Fibroblast of pulmonary artery (primary cell): ENCODE data around the gene ZDHHC18.

Experiments
- DNase-seq: peaks from one replicate; pipeline ENCODE4 v3.0.0-alpha.2; 2010; ENCODE audit warnings: low read depth
- H3K4me3 ChIP-seq: replicated peaks from 2 replicates; pipeline ENCODE4 v1.5.1; 2011; ENCODE audit warnings: low read depth, mild to moderate bottlenecking, control low read depth, low read length, moderate library complexity
- TF ChIP-seq, protein P1 (sequence below): IDR thresholded peaks from 2 replicates; pipeline ENCODE4 v1.5.1; 2011; ENCODE audit warnings: mild to moderate bottlenecking, control low read depth, low read length, inconsistent platforms; ENCODE audit errors: missing control alignments

Gene ZDHHC18

DNA sequence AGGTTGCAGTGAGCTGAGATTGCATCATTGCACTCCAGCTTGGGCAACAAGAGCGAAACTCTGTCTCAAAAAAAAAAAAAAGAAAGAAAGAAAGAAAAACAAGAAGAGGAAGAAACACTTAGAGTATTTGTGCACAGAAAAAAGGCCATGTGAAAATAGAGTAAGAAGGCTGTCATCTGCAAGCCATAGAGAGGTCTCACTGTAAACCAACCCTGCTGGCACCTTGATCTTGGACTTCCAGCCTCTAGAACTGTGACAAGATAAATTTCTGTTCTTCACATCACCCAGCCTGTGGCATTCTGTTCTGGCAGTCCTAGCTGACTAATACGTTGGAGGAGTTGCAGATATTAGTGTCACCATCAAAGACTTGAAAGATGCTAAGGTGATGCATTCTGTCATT is 12.1 kb upstream of the ZDHHC18 start:
- TF ChIP-seq, protein P1, sequence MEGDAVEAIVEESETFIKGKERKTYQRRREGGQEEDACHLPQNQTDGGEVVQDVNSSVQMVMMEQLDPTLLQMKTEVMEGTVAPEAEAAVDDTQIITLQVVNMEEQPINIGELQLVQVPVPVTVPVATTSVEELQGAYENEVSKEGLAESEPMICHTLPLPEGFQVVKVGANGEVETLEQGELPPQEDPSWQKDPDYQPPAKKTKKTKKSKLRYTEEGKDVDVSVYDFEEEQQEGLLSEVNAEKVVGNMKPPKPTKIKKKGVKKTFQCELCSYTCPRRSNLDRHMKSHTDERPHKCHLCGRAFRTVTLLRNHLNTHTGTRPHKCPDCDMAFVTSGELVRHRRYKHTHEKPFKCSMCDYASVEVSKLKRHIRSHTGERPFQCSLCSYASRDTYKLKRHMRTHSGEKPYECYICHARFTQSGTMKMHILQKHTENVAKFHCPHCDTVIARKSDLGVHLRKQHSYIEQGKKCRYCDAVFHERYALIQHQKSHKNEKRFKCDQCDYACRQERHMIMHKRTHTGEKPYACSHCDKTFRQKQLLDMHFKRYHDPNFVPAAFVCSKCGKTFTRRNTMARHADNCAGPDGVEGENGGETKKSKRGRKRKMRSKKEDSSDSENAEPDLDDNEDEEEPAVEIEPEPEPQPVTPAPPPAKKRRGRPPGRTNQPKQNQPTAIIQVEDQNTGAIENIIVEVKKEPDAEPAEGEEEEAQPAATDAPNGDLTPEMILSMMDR = no peak
- no peak for DNase-seq
- no peak overlapping the region for H3K4me3 ChIP-seq

DNA sequence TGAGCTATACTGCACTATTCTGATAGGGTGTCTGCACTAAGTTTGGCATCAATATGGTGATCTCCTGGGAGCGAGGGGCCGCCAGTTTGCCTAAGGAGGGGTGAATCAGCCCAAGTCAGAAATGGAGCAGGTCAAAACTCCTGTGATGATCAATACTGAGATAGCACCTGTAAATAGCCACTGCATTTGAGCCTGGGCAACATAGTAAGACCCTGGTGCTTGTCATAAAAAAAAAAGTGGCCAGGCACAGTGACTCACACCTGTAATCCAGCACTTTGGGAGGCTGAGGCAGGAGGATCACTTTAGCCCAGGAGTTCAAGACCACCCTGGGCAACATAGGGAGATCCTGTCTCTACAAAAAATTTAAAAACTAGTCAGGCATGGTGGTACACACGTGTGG is 11.6 kb upstream of the ZDHHC18 start:
- TF ChIP-seq, protein P1 = no peak
- no peak for DNase-seq
- H3K4me3 ChIP-seq = no peak overlapping the region

DNA sequence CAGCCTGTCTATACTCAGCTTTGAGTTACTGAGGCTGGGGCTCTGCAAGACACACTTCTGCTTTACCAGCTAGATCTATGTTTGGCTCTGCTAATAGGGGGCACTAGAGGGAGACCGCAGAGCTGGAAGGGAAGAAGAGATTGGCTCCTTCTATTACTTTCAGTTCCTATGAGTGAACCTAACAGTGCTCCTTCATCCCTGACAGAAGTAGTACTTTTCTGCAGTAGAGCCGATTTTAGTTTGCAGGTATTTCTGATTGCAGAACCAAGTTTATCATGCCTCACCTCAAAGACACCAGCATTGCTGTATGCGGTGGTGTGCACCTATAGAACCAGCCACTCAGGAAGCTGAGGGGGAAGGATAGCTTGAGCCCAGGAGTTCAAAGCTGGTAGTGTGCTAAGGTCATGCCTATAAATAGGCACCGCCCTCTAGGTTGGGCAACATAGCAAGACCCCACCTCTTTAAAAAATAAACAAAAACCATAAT is 5.7 kb upstream of the ZDHHC18 start:
- TF ChIP-seq, protein P1 = peak; percentile 9
- DNase-seq = no peak
- H3K4me3 ChIP-seq = no peak overlapping the region

- H3K4me3 ChIP-seq = no peak overlapping the region
- TF ChIP-seq, protein P1 = no peak
- no peak for DNase-seq
Measured at GRCh38 chr1:26822737-26823395, 3.6 kb upstream of the ZDHHC18 start.

- TF ChIP-seq, protein P1 = no peak
- DNase-seq = no peak
- no peak overlapping the region for H3K4me3 ChIP-seq
Measured at GRCh38 chr1:26824731-26825130, 1.8 kb upstream of the ZDHHC18 start.

DNA sequence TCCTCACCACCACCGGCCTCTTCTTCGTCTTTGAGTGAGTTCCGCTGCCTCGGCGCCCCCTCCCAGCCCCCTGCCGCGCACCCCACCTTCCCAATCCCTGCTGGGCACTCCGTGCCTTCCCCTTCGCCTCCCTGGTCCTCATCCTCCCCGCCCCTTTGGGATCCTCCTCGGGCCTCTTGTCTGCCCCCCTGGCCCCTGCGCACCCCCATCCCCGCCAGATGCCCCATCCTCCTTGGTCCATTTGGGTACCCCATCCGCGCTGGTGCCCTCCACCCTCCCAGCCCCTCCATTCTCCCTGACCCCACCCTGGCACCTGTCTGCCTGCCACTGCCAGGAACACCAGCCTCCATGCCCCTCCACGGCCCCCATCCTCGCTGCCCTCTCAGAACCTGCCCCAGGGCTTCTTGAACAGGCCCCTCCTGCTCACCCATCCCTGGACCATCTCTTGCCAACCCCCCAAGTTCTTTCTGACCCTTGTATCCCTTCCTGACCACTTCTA is 667 bp downstream of the ZDHHC18 start:
- DNase-seq = no peak
- TF ChIP-seq, protein P1 = no peak
- H3K4me3 ChIP-seq = peak overlapping the region; percentile 67

GRCh38 chr1:26827663-26828062 is 1.2 kb downstream of the ZDHHC18 start:
- H3K4me3 ChIP-seq = peak overlapping the region; percentile 67
- TF ChIP-seq, protein P1 = no peak
- no peak for DNase-seq
